ENCODE measurements around the gene BTBD16. TPM values are rescaled to one million over a fixed set of nuclear protein-coding genes. Genes with fewer than 3 reads are reported as not detected.
A peak's percentile ranks its signal among the peaks of the same experiment; 100 is the strongest.

Gene BTBD16
- polyA plus RNA-seq, 1 donor from 2014 or later, result not detected

- Mint-ChIP-seq H3K27me3 (peaks cover 1% of the 10 kb centered on the region), H3K36me3 (no peaks in the 10 kb centered on the region), H3K27ac (no peak overlapping the region), H3K4me1 (peaks cover 0 to 6% (median 0%) of the 10 kb centered on the region in 3 donors), H3K9me3 (peaks cover 0 to 2% (median 0%) of the 10 kb centered on the region in 3 donors), H3K4me3 (no peak overlapping the region)
These were observed 29.3 kb upstream of the BTBD16 start for GRCh38 chr10:122241836-122242235.

GRCh38 chr10:122243550-122243949 is 27.5 kb upstream of the BTBD16 start:
- Mint-ChIP-seq H3K27ac (no peak overlapping the region), H3K4me3 (no peak overlapping the region), H3K4me1 (peaks cover 0 to 6% (median 0%) of the 10 kb centered on the region in 3 donors), H3K27me3 (peaks cover 1% of the 10 kb centered on the region), H3K9me3 (peaks cover 0 to 2% (median 0%) of the 10 kb centered on the region in 3 donors), H3K36me3 (no peaks in the 10 kb centered on the region)

GRCh38 chr10:122244001-122244975 is 26.8 kb upstream of the BTBD16 start:
- Mint-ChIP-seq H3K4me1 (peaks cover 0 to 6% (median 0%) of the 10 kb centered on the region in 3 donors), H3K36me3 (no peaks in the 10 kb centered on the region), H3K27ac (no peak overlapping the region), H3K4me3 (no peak overlapping the region), H3K27me3 (peaks cover 1% of the 10 kb centered on the region), H3K9me3 (peaks cover 0 to 2% (median 0%) of the 10 kb centered on the region in 3 donors)

GRCh38 chr10:122245136-122245535 is 26.0 kb upstream of the BTBD16 start:
- Mint-ChIP-seq H3K36me3 (no peaks in the 10 kb centered on the region), H3K27me3 (peaks cover 1% of the 10 kb centered on the region), H3K27ac (no peak overlapping the region), H3K4me3 (no peak overlapping the region), H3K4me1 (peaks cover 0 to 6% (median 0%) of the 10 kb centered on the region in 3 donors), H3K9me3 (peaks cover 0 to 2% (median 0%) of the 10 kb centered on the region in 3 donors)

GRCh38 chr10:122245897-122246296 is 25.2 kb upstream of the BTBD16 start:
- H3K36me3 Mint-ChIP-seq, result no peaks in the 10 kb centered on the region
- H3K4me1 Mint-ChIP-seq, result peaks cover 0 to 6% (median 0%) of the 10 kb centered on the region in 3 donors
- peaks cover 0 to 2% (median 0%) of the 10 kb centered on the region in 3 donors for H3K9me3 Mint-ChIP-seq
- no peak overlapping the region for H3K27ac Mint-ChIP-seq
- H3K27me3 Mint-ChIP-seq, result peaks cover 1% of the 10 kb centered on the region
- H3K4me3 Mint-ChIP-seq, result peak overlapping the region in 1 of 4 donors; percentile 4

- Mint-ChIP-seq H3K4me1 (peaks cover 0 to 6% (median 0%) of the 10 kb centered on the region in 3 donors), H3K36me3 (no peaks in the 10 kb centered on the region), H3K27ac (no peak overlapping the region), H3K9me3 (peaks cover 0 to 2% (median 0%) of the 10 kb centered on the region in 3 donors), H3K27me3 (no peaks in the 10 kb centered on the region), H3K4me3 (no peak overlapping the region)
These were observed 24.1 kb upstream of the BTBD16 start for GRCh38 chr10:122246830-122247520.

- Mint-ChIP-seq H3K4me3 (no peak overlapping the region), H3K9me3 (peaks cover 0 to 2% (median 0%) of the 10 kb centered on the region in 3 donors), H3K27ac (no peak overlapping the region), H3K27me3 (no peaks in the 10 kb centered on the region), H3K4me1 (peaks cover 0 to 6% (median 0%) of the 10 kb centered on the region in 3 donors), H3K36me3 (no peaks in the 10 kb centered on the region)
These were observed 22.5 kb upstream of the BTBD16 start for GRCh38 chr10:122248356-122249302.

- Mint-ChIP-seq H3K4me1 (peaks cover 0 to 6% (median 0%) of the 10 kb centered on the region in 3 donors), H3K27ac (no peak overlapping the region), H3K27me3 (no peaks in the 10 kb centered on the region)
These were observed 21.7 kb upstream of the BTBD16 start for GRCh38 chr10:122249303-122249850.

GRCh38 chr10:122249991-122250750 is 20.9 kb upstream of the BTBD16 start:
- no peaks in the 10 kb centered on the region for H3K9me3 Mint-ChIP-seq
- no peaks in the 10 kb centered on the region for H3K36me3 Mint-ChIP-seq
- H3K4me3 Mint-ChIP-seq, result no peak overlapping the region
- H3K27me3 Mint-ChIP-seq, result no peaks in the 10 kb centered on the region
- H3K27ac Mint-ChIP-seq, result peak overlapping the region in 1 of 3 donors; percentile 14
- H3K4me1 Mint-ChIP-seq, result no peaks in the 10 kb centered on the region

More at GRCh38 chr10:122249303-122249850, 21.7 kb upstream of the BTBD16 start:
- H3K9me3 Mint-ChIP-seq, result peaks cover 0 to 2% (median 0%) of the 10 kb centered on the region in 3 donors
- no peaks in the 10 kb centered on the region for H3K36me3 Mint-ChIP-seq
- no peak overlapping the region for H3K4me3 Mint-ChIP-seq

GRCh38 chr10:122251459-122252255 is 19.4 kb upstream of the BTBD16 start:
- H3K27ac Mint-ChIP-seq, result no peak overlapping the region
- peak overlapping the region in 1 of 4 donors; percentile 5 for H3K4me3 Mint-ChIP-seq
- H3K9me3 Mint-ChIP-seq, result no peaks in the 10 kb centered on the region
- no peaks in the 10 kb centered on the region for H3K4me1 Mint-ChIP-seq
- no peaks in the 10 kb centered on the region for H3K36me3 Mint-ChIP-seq
- H3K27me3 Mint-ChIP-seq, result no peaks in the 10 kb centered on the region

GRCh38 chr10:122252805-122253204 is 18.3 kb upstream of the BTBD16 start:
- H3K9me3 Mint-ChIP-seq, result no peaks in the 10 kb centered on the region
- no peak overlapping the region for H3K27ac Mint-ChIP-seq
- no peaks in the 10 kb centered on the region for H3K27me3 Mint-ChIP-seq
- no peaks in the 10 kb centered on the region for H3K36me3 Mint-ChIP-seq
- H3K4me1 Mint-ChIP-seq, result no peaks in the 10 kb centered on the region
- H3K4me3 Mint-ChIP-seq, result no peak overlapping the region

- Mint-ChIP-seq H3K27me3 (no peaks in the 10 kb centered on the region), H3K27ac (no peak overlapping the region), H3K4me3 (peak overlapping the region in 1 of 4 donors; percentile 1), H3K9me3 (no peaks in the 10 kb centered on the region), H3K36me3 (no peaks in the 10 kb centered on the region), H3K4me1 (no peaks in the 10 kb centered on the region)
These were observed 17.5 kb upstream of the BTBD16 start for GRCh38 chr10:122253605-122254004.

GRCh38 chr10:122254831-122255230 is 16.3 kb upstream of the BTBD16 start:
- Mint-ChIP-seq H3K4me3 (no peak overlapping the region), H3K36me3 (no peaks in the 10 kb centered on the region), H3K9me3 (no peaks in the 10 kb centered on the region), H3K27ac (no peak overlapping the region), H3K4me1 (no peaks in the 10 kb centered on the region), H3K27me3 (no peaks in the 10 kb centered on the region)

All from IgD-negative memory B cell (primary cell).